Stimulated activated naive CD8-positive, alpha-beta T cell treated with anti-CD3 and anti-CD28 coated beads, Interleukin-15, Interleukin-2, amounts not matched to agents 100 U/mL and 50 U/mL, for 24 hours (primary cell): ENCODE measurements around the gene HMCN2.

ENCODE experiments used
- ATAC-seq: fragments of 150-1000 bp; cut with Tn5 transposase; one replicate; pipeline ENCODE4 v1.10.0; 2021
- DNase-seq: peaks from one replicate; pipeline ENCODE4 v3.0.0; 2021

The HMCN2 gene

DNA sequence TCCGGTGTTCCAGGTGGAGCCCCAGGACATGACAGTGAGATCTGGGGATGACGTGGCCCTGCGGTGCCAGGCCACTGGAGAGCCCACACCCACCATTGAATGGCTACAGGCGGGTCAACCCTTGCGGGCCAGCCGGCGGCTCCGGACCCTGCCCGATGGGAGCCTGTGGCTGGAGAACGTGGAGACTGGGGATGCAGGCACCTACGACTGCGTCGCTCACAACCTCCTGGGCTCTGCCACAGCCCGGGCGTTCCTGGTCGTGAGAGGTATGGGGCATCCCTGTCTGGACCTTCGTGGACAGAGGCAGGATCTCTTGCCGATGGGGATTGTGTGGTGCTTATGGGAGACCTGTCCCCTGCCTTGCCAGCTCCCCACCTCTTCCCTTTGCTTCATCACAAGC lies 153.2 kb downstream of the HMCN2 start:
- ATAC-seq, result no peak
- no peak for DNase-seq

DNA sequence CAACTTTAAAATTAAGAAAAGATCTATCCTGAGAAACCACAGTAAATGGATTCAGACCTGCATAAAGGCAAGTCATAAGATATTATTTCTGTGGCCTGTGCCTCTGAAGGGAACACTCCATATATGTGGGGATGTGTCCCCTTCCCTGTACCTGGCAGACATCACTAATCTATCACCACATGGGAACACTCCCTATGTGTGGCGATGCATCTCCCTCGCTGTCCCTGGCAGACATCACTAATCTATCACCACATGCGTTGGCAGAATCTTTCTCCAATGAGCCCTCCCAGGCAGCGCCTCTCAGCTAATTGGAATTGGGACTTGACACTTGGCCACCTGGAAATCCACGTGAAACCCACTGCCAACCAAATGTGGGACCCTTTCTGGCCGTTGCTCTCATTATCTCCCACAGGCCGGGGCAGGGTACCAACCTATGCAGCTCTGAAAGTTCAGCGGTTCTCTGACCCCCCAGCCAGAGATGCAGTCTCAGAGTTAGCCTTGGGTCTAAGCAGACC lies 154.0 kb downstream of the HMCN2 start:
- DNase-seq (no peak), ATAC-seq (no peak)

DNA sequence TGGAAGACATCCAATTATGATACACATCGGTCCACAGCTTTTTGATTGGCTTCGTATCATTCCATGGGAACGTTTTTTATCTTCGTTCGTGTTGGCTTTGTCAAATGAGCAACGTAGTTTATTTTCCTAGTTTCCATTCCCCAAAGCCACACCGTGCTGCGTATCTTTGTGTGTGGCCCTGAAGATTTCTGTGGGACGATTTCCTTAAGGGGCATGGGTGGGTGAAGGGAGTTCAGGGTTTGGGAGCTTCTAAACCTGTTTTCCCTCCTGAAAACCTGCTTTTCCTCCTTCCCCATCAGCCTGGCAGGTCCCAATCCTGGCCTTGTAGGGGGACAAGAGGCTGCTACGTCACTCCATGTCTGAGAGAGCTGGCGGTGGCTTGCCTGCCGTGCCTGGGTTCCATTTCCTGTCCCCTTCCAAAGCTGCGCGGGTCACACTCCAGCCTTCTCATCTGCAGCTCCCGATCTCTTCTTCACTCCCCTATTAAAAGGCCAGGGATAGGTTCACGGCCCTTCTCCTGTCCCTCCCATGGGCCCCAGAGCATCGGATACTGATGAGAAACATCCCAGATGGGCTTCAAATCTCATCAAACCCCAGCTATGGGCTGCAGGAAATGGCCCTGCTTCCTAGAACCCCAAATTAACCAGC lies 155.7 kb downstream of the HMCN2 start:
- ATAC-seq (no peak), DNase-seq (no peak)

DNA sequence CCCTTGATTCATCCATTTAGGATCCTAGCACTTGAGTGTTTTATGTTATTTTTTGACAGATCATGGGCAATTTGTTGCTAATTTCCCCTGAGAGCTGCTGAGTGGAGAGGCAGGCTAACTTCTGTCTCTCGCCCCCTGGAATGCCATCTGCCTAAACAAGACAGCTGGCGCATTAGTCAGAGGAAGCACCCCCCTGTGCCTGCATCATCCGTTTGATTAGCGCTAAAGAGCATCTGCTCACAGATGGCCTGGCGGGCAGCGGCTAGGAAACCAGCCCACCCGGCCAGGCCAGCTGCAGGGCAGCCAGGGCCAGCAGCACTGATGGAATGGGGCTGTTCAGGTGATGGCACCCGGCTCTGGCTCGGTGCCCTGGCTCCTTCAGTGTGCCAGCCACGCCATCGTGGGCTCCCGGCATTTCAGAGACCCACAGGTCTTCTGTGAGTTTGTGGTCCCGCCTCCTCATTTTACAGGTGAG lies 156.3 kb downstream of the HMCN2 start:
- no peak for DNase-seq
- ATAC-seq, result no peak

DNA sequence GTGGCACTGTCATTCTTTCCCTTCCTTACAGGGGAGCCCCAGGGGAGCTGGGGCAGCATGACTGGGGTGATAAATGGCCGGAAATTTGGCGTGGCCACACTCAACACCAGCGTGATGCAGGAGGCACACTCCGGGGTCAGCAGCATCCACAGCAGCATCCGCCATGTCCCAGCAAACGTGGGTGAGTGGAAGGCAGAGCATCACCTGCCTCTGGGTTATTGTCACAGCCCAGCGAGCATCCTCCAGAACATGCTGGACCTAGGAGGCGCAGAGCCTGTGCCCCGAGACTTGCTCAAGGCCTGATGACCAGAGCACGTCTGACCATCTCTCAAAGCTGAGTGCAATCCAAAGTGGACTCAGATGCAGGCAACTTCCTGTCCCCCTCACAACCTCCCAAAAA lies 157.0 kb downstream of the HMCN2 start:
- DNase-seq (no peak), ATAC-seq (no peak)

DNA sequence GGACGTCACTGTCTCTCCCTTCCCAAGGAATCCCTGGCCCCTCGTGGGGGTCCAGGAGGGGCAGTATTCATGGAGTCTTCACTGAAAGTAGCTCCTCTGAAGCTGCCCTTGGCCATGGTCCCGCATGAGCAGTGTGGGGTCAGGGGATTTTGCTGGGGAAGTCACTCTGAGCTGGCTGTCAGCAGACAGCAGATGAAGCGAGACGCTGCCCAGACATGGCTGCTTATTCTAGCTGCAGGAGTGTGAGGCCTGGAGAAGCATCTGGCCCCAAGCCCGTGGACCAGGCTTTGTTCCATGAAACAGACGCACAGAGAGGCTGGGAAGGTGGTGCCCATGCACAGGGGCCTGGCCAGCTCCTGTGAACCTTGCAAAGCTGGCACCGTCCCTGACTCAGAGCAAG lies 157.7 kb downstream of the HMCN2 start:
- ATAC-seq (no peak), DNase-seq (no peak)

DNA sequence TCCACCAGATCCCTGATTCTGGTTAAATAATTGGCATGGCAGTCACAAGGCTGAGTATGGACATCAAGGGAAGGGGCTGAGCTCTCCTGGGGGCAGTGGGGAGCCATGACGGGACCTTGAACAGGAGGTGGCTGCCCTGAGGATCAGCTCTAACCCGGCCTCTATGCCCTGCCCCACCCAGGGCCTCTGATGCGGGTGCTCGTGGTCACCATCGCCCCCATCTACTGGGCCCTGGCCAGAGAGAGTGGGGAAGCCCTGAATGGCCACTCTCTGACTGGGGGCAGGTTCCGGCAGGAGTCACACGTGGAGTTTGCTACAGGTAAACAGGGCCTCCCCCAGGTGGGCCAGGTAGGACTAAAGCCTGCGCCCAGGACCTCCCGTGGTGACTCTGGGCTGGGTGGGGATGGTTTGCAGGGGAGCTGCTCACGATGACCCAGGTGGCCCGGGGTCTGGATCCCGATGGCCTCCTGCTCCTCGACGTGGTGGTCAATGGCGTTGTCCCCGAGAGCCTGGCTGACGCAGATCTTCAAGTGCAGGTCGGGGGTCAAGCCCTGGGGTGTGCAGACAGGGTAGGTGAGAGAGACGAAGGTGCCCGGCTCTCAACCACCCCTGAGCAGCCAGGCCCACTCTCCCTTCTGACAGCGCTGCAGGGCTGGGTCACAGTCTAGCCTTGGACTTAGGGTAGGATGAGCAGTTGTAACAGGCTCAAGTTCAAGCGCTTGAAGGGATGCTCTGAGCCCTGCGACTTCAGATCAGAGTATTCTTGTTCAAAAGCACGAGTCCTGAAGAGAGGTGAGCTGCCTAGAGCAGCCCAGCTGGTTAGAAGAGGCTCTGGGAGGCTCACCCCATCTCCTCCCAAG lies 159.3 kb downstream of the HMCN2 start:
- no peak for ATAC-seq
- no peak for DNase-seq

DNA sequence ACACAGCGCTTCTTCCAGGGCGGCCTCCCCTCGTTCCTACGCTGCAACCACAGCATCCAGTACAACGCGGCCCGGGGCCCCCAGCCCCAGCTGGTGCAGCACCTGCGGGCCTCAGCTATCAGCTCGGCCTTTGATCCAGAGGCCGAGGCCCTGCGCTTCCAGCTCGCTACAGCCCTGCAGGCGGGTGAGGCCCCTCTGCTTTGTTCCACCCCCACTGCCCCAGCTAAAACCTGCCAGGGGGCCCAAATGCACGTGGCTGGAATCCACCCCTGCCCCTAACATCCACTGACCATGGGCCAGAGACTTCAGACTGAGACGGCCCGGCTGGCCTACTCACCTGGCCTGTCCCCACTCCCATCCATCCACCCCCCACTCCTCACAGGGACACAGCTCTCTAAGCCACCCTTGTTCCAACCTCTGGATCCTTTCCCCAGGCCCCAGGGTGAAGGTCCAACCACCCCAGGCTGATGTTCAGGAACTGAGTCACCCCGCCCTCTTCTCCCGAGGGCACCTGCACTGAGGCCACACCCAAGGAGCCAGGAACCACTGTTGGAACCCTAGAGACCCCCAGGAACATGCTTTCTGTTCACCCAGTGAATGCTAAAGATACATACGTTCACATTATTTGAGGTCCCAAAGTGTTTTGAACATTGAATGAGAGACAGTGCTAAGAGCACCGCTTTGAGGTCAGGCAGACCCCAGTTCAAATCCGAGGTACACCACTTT lies 160.3 kb downstream of the HMCN2 start:
- ATAC-seq (no peak), DNase-seq (no peak)

DNA sequence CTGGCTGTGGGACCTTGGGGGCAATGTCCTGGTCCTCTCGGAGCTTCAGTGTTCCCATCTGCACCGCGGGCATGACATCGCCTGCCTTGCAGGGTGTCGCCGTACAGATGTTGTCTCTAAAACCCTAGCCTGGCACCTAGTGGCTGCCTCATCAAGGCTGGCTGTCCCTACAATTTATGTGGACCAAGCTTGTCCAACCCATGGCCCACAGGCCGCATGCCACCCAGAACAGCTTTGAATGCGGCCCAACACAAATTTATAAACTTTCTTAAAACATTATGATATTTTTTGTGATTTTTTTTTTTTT lies 160.9 kb downstream of the HMCN2 start:
- DNase-seq (no peak), ATAC-seq (no peak)

DNA sequence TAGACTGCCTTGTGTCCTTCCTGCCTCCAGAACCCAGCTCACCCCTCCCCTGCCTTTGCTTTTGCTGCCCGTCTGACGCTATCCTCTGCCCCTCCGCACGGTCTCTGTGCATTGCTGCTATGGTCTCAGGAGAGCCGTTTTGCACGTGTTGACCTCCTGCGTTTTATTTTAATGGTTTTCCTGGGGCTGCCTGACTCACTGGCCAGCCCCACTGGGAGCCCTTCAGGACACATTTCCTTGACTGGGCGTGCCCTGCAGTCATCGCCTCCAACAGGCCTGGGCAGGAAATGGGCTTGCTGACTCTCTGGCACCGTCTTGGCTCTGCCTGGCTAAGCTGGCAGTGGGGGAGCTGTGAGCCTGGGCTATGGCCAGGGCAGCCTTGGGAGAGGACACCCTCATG lies 161.3 kb downstream of the HMCN2 start:
- no peak for DNase-seq
- no peak for ATAC-seq

DNA sequence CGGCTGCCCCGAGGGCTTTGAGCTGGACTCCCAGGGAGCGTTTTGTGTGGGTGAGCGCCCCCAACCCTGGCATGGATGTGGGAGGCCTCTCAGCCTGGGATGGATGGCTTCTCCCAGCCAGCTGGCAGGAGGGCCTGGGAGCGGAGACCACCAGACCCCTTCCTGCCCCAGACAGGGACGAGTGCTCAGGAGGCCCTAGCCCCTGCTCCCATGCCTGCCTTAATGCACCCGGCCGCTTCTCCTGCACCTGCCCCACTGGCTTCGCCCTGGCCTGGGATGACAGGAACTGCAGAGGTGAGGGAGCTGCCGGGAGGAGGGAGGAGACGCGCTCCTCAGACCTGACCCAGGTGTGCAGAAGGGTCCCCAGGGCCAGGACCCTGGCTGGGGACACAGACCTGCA lies 161.8 kb downstream of the HMCN2 start:
- ATAC-seq (no peak), DNase-seq (no peak)

DNA sequence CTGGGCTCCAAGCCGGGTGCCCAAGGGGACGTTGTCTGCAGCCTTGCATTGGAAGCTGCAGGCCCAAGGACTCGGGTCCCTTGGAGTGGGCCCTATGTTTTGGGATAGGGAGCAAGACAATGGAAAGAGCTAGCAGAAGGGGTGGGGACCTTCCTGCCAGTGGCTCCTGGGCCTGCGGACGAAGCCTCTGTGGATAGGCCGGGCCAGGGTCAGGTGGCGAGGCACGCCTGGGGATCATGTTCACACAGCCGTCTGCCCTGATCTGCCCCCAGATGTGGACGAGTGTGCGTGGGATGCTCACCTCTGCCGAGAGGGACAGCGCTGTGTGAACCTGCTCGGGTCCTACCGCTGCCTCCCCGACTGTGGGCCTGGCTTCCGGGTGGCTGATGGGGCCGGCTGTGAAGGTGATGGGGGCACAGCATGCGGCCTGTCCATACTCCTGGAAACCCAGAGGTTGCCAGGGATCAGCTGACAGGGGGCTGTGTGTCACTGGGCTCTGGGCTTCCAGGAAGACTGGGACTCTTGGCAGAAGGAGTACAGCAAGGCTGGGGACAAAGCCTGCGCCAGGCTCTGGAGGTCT lies 162.6 kb downstream of the HMCN2 start:
- ATAC-seq (no peak), DNase-seq (no peak)

DNA sequence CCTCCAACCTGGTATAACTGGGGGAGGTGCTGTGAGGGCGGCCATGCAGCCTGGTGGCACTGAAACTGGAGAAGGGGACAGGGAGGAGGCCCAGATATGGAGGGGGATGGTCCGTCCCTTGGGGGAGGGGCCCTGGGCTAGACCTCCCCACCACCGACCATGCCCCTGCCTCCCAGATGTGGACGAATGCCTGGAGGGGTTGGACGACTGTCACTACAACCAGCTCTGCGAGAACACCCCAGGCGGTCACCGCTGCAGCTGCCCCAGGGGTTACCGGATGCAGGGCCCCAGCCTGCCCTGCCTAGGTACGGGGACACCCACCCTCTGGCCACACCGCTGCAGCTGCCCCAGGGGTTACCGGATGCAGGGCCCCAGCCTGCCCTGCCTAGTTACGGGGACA lies 163.8 kb downstream of the HMCN2 start:
- DNase-seq, result no peak
- ATAC-seq, result no peak

DNA sequence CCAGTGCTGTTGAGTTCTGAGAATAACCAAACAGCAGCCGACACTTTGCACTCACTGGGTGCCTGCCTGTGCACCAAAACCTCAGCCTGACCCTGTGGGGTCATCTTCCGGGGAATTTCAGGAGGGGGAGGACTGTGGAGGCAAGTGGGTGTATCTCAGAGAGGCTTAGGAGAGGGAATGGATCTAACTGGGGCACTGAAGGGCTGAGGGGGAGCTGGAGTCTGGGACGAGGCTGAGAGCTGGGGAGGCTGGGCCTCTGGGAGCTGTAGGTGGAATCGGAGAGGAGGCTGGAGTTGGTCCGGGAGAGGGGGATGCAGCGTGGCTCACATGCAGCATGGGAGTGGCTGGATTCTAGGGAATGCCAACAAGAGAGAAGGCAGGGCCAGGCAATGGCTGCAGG lies 164.3 kb downstream of the HMCN2 start:
- no peak for DNase-seq
- ATAC-seq, result no peak

DNA sequence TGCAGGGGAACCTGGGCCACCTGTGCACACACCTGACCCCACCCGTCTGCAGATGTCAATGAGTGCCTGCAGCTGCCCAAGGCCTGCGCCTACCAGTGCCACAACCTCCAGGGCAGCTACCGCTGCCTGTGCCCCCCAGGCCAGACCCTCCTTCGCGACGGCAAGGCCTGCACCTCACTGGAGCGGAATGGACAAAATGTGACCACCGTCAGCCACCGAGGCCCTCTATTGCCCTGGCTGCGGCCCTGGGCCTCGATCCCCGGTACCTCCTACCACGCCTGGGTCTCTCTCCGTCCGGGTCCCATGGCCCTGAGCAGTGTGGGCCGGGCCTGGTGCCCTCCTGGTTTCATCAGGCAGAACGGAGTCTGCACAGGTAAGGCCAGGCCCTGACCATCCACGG lies 164.7 kb downstream of the HMCN2 start:
- DNase-seq, result no peak
- ATAC-seq, result no peak

DNA sequence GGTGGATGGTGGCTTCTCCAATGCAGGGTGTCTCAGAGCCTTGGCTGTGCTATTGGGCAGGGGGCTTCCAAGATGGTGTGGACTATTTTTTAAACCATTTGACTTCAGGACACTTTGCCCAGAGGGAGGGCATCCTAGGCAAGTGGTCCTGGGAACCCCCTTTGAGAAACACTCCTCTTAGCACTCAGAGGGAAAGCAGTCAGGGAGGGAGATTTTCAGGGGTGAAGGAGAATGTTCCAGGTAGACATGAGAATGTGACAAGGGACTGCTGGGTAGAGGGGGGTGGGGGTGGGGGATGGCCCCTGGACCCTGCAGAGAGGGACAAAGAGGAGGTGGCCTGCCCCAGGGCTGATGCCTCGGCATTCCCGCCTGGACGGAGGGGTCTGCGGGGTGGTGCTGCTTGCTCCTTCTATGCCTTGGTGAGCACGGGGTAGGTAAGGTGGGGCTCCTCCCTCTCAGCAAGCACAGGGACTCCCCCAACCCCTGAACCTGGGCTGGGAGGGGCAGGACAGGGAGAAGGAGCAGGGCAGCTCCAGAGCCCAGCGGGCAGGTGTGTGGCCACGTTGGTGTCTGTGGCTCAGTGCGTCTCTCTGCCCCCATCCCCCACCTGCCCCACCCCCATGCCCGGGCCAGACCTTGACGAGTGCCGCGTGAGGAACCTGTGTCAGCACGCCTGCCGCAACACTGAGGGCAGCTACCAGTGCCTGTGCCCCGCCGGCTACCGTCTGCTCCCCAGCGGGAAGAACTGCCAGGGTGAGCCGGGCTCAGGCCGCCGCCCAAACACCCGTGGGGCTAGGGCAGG lies 165.4 kb downstream of the HMCN2 start:
- ATAC-seq, result no peak
- no peak for DNase-seq

DNA sequence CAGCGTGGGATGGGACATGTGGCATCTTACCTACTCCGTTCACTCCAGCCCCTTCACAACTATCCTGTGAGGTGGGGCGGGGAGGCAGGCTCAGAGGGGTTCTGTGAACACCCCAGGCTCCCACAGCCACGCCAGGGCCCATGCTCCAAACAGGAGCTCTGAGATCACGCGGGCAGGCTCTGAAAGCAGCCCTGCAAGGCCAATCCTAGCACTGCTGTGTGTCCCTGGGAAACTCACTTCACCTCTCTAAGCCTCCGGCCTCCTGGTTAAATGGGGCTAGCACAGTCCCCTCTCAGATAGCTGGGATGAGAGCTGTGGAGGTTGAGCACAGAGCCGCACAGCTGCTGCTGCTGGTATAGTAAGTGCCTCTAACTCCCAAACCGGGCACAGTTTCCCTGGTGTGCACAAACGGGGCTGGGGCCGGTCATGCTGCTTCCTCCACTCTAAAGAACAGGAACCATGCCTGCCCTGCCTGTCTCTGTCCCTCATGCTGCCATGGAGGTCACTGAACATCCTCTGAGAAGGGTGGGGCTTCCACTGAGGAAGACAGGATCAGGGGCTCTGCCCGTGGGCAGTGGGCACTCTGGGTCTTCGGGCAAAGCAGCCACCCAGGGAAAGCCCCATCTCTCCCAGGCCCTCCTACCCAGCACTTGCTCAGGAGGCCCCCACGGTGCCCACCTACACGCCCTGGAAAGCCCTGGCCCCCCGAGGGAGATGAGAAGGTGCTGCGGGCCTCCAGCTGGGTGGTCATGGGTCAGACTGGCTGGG lies 166.2 kb downstream of the HMCN2 start:
- DNase-seq (no peak), ATAC-seq (no peak)

DNA sequence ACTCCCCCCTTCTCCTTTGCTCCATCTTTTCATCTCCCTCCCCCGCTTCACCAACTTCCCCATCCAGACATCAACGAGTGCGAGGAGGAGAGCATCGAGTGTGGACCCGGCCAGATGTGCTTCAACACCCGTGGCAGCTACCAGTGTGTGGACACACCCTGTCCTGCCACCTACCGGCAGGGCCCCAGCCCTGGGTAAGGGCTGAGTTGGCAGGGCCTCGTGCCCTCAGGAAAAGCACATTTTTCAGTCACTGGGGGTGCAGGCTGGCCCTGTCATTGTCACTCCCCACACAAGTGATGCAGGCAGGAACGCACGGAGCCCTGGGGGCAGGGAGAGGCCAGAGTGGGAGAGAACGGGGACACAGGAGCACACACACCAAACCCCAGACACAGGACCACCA lies 166.8 kb downstream of the HMCN2 start:
- DNase-seq (no peak), ATAC-seq (no peak)

DNA sequence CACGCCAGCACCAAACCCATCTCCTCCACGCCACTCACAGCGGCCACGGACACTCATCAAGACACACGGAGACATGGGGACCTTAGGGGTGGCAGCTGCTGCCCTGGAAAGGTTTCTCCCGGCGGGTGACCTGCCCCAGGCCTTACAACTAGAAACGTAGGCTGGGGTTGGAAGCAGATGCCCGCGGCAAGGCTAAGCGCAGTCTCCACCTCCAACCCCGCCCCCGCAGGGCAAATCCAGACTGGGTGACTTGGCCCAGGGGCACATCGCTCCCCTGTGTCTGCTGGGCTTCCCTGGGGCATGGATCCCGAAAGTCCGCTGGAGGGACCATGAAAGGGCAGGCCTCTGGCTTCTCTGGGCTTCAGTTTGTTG lies 167.2 kb downstream of the HMCN2 start:
- no peak for DNase-seq
- no peak for ATAC-seq

DNA sequence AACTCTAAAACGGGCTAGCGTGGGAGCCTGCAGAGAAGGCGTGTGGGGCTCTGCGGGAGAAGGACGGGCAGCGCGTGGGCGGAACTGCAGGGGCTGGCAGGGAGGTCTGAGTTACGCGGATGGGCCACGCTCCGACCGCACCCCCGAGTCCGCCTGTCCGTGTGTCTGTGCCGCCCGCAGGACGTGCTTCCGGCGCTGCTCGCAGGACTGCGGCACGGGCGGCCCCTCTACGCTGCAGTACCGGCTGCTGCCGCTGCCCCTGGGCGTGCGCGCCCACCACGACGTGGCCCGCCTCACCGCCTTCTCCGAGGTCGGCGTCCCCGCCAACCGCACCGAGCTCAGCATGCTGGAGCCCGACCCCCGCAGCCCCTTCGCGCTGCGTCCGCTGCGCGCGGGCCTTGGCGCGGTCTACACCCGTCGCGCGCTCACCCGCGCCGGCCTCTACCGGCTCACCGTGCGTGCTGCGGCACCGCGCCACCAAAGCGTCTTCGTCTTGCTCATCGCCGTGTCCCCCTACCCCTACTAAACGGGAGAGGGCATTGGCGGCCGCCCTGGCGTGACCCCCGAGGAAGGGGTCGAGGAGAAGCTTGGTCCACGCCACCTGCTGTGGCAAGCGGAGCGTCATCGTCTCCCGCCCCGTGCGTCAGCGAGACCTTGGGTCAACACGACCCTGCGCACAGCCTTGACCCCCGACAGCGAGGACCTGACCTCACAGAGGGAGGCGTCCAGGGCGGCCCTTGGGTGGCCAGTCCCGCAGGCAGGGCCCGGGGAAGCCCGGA lies 167.8 kb downstream of the HMCN2 start:
- DNase-seq, result peak; percentile 67
- peak; percentile 84 for ATAC-seq

DNA sequence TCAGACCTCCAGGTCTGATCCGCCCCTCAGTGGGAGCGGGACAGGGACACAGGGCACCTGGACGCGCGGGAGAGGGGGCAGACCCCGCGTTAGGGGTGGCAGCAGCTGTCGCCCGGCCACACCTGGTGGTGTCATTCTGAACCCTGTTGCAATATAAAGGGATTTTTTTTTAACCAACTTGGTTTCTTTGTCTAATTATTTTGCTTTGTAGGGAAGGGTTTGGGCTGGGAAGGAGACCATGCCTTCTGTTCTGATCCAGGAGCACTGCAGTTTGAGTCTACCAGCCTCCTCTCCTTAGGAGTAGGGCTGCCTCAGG lies 168.3 kb downstream of the HMCN2 start:
- ATAC-seq (no peak), DNase-seq (no peak)
